Measurements from ENCODE around the gene SNX7.

Gene SNX7

GRCh38 chr1:98660940-98661543, 479 bp upstream of the SNX7 start:
- TF ChIP-seq CTCF (IDR thresholded peaks at IDR 0.05; ENCODE audit: borderline replicate concordance, extremely low read depth, low read length, poor library complexity, severe bottlenecking), result no peak
- Histone ChIP-seq H4K20me1 (ENCODE audit: insufficient read depth, low read length) (no peaks in the 10 kb centered on the region), H3K79me2 (ENCODE audit: insufficient read depth, low read length) (no peaks in the 10 kb centered on the region), H2AFZ (ENCODE audit: low read depth, low read length) (no peak overlapping the region), H3K27me3 (ENCODE audit: insufficient read depth, low read length, poor library complexity) (no peaks in the 10 kb centered on the region), H3K36me3 (ENCODE audit: insufficient read depth, low read length) (no peaks in the 10 kb centered on the region), H3K9me3 (ENCODE audit: insufficient read depth, low read length, severe bottlenecking) (peaks cover 2% of the 10 kb centered on the region), H3K27ac (ENCODE audit: low read length) (no peak overlapping the region), H3K9ac (ENCODE audit: low read depth, low read length) (no peak overlapping the region), H3K4me2 (ENCODE audit: insufficient read depth, low read length) (no peak overlapping the region), H3K4me3 (ENCODE audit: low read depth in 1 of 2, low read length in 2 of 2) (no peak overlapping the region), H3K4me1 (ENCODE audit: insufficient read depth, low read length) (no peaks in the 10 kb centered on the region)
- DNase-seq (no peak), ATAC-seq (ENCODE audit: insufficient read depth, low read depth) (no peak)

GRCh38 chr1:98662356-98662670, 792 bp downstream of the SNX7 start:
- H3K27me3 ChIP-seq (ENCODE audit: insufficient read depth, low read length, poor library complexity), result no peaks in the 10 kb centered on the region
- H3K36me3 ChIP-seq (ENCODE audit: insufficient read depth, low read length), result no peaks in the 10 kb centered on the region
- no peaks in the 10 kb centered on the region for H3K4me1 ChIP-seq (ENCODE audit: insufficient read depth, low read length)
- H3K79me2 ChIP-seq (ENCODE audit: insufficient read depth, low read length), result no peaks in the 10 kb centered on the region
- no peak overlapping the region for H3K4me3 ChIP-seq (ENCODE audit: low read depth in 1 of 2, low read length in 2 of 2)
- no peaks in the 10 kb centered on the region for H4K20me1 ChIP-seq (ENCODE audit: insufficient read depth, low read length)
- H3K9me3 ChIP-seq (ENCODE audit: insufficient read depth, low read length, severe bottlenecking), result peaks cover 2% of the 10 kb centered on the region
- no peak overlapping the region for H3K27ac ChIP-seq (ENCODE audit: low read length)
- H2AFZ ChIP-seq (ENCODE audit: low read depth, low read length), result no peak overlapping the region
- DNase-seq, result no peak
- TF ChIP-seq EZH2 (IDR thresholded peaks at IDR 0.05; ENCODE audit: borderline replicate concordance, low read depth, low read length, severe bottlenecking) (no peak), CTCF (IDR thresholded peaks at IDR 0.05; ENCODE audit: borderline replicate concordance, extremely low read depth, low read length, poor library complexity, severe bottlenecking) (no peak)
- no peak overlapping the region for H3K4me2 ChIP-seq (ENCODE audit: insufficient read depth, low read length)
- no peak overlapping the region for H3K9ac ChIP-seq (ENCODE audit: low read depth, low read length)
- ATAC-seq (ENCODE audit: insufficient read depth, low read depth), result no peak

GRCh38 chr1:98668733-98669132, 7.2 kb downstream of the SNX7 start:
- Histone ChIP-seq H3K4me1 (ENCODE audit: insufficient read depth, low read length) (no peaks in the 10 kb centered on the region), H3K36me3 (ENCODE audit: insufficient read depth, low read length) (no peaks in the 10 kb centered on the region), H3K9ac (ENCODE audit: low read depth, low read length) (no peak overlapping the region), H2AFZ (ENCODE audit: low read depth, low read length) (no peak overlapping the region), H3K9me3 (ENCODE audit: insufficient read depth, low read length, severe bottlenecking) (no peaks in the 10 kb centered on the region), H3K27me3 (ENCODE audit: insufficient read depth, low read length, poor library complexity) (no peaks in the 10 kb centered on the region), H3K4me2 (ENCODE audit: insufficient read depth, low read length) (no peak overlapping the region), H4K20me1 (ENCODE audit: insufficient read depth, low read length) (no peaks in the 10 kb centered on the region), H3K79me2 (ENCODE audit: insufficient read depth, low read length) (no peaks in the 10 kb centered on the region), H3K27ac (ENCODE audit: low read length) (no peak overlapping the region), H3K4me3 (ENCODE audit: low read depth in 1 of 2, low read length in 2 of 2) (no peak overlapping the region)
- ATAC-seq (ENCODE audit: insufficient read depth, low read depth), result no peak
- TF ChIP-seq EZH2 (IDR thresholded peaks at IDR 0.05; ENCODE audit: borderline replicate concordance, low read depth, low read length, severe bottlenecking) (no peak), CTCF (IDR thresholded peaks at IDR 0.05; ENCODE audit: borderline replicate concordance, extremely low read depth, low read length, poor library complexity, severe bottlenecking) (no peak)
- no peak for DNase-seq
